HUES48 (cell line): Measurements from ENCODE around the gene FDXR.
A peak's percentile ranks its signal among the peaks of the same experiment; 100 is the strongest.

Experiments
- H3K27ac ChIP-seq: one replicate; pipeline ENCODE4 v1.7.0; 2013; ENCODE audit warnings: low read depth, low read length, inconsistent platforms
- H3K27me3 ChIP-seq: 2 replicates; pipeline ENCODE4 v1.6.1; 2013; ENCODE audit warnings: mild to moderate bottlenecking, low read length; ENCODE audit not compliant: control insufficient read depth, insufficient read depth
- H3K36me3 ChIP-seq: 2 replicates; pipeline ENCODE4 v1.6.1; 2013; ENCODE audit warnings: low read length; ENCODE audit not compliant: control insufficient read depth, insufficient read depth
- H3K4me1 ChIP-seq: 2 replicates; pipeline ENCODE4 v1.6.1; 2013; ENCODE audit warnings: mild to moderate bottlenecking, low read length; ENCODE audit not compliant: control insufficient read depth, insufficient read depth
- H3K4me3 ChIP-seq: 2 replicates; pipeline ENCODE4 v1.5.1; 2013; ENCODE audit warnings: mild to moderate bottlenecking, low read depth, low read length
- H3K9ac ChIP-seq: 2 replicates; pipeline ENCODE4 v1.6.1; 2013; ENCODE audit warnings: mild to moderate bottlenecking, low read depth, low read length, moderate library complexity
- H3K9me3 ChIP-seq: 2 replicates; pipeline ENCODE4 v1.6.1; 2013; ENCODE audit warnings: low read length; ENCODE audit not compliant: control insufficient read depth, insufficient read depth

FDXR gene

DNA sequence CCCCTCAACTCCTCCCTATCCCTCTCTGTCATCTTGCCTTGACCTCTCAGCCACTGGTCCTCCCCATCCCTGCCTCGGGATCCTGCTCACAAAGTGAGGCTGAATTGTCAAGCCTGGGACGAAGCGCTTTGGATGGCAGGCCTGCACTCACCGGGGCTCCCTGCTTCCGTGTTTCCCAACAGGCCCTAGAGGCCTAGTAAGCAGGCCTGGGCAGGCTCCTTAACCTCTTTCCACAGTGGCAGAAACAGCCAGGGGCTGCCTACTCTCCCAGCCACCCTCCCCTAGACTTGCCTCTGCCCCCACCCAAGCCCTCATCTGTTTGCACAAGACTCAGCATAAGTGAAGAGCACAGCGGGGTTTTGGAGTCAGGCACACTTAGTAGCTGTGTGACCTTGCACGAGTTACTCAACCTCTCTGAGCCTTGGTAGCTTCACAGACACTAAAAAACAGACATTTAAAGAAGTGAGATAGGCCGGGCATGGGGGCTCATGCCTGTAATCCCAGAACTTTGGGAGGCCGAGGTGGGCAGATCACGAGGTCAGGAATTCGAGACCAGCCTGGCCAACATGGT, 25.7 kb upstream of the FDXR start:
- H3K9ac ChIP-seq: no peak overlapping the region
- H3K27ac ChIP-seq: no peak overlapping the region
- no peak overlapping the region for H3K4me3 ChIP-seq
- no peaks in the 10 kb centered on the region for H3K9me3 ChIP-seq
- no peaks in the 10 kb centered on the region for H3K4me1 ChIP-seq
- no peaks in the 10 kb centered on the region for H3K36me3 ChIP-seq
- H3K27me3 ChIP-seq: peaks cover 36% of the 10 kb centered on the region

- no peaks in the 10 kb centered on the region for H3K36me3 ChIP-seq
- H3K27ac ChIP-seq: no peak overlapping the region
- H3K27me3 ChIP-seq: peaks cover 53% of the 10 kb centered on the region
- H3K9me3 ChIP-seq: no peaks in the 10 kb centered on the region
- H3K9ac ChIP-seq: no peak overlapping the region
- H3K4me3 ChIP-seq: peak overlapping the region; percentile 69; the same call in 1 of the 2 replicates
- no peaks in the 10 kb centered on the region for H3K4me1 ChIP-seq
Observed at GRCh38 chr17:74893936-74894671, 21.3 kb upstream of the FDXR start.

GRCh38 chr17:74892974-74893911, 20.4 kb upstream of the FDXR start, which contains the start of gene FADS6:
Gene FADS6, minus strand, starts transcription at chr17:74893633. Its CDS starts 38 bp downstream, at chr17:74893595.
- Histone ChIP-seq H3K4me1 (no peaks in the 10 kb centered on the region), H3K9me3 (no peaks in the 10 kb centered on the region), H3K27me3 (peaks cover 53% of the 10 kb centered on the region), H3K36me3 (no peaks in the 10 kb centered on the region), H3K4me3 (peak within 1 kb of the TSS; percentile 69), H3K27ac (no peak within 1 kb of the TSS), H3K9ac (no peak within 1 kb of the TSS)

DNA sequence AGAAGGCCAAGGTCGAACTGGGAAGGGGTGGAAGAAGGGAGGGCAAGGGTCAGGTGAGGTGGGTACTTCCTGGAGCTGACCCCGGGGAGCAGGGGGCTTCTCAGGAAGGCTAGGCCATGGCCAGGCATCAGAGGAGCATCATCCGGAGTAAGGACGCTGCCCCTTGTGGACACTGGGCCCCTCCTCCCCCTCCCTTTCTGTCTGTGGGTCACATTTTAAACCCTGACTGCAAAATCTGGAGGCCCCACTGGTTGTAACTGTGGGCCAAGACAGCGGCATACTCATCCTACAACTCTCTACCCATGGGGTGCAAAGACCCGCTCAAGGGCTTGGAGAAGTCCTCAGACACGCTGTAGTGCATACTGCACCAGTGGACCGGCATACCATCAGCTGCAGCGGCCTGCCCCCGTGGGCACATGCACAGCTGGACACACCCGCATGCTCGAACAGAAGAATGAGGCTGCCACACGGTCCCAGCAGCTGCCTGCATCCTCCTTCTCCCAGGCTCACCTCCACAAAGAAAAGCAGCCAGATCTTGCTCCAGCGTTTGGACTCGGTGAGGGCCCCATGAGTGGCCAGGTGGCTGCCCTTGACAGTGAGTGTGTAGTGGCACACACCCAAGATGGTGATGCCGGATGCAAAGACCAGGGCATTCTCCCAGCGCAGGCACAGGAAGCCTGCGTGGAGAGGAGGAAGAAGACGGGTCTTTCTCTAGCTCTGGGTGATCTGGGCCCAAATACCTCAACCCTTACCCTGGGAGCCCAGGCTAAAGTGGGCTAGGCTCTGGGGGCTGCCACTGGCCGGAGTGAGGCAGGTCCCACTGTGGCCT, 19.4 kb upstream of the FDXR start:
- Histone ChIP-seq H3K4me3 (peak overlapping the region; percentile 69; the same call in 1 of the 2 replicates), H3K9me3 (no peaks in the 10 kb centered on the region), H3K4me1 (no peaks in the 10 kb centered on the region), H3K9ac (no peak overlapping the region), H3K36me3 (no peaks in the 10 kb centered on the region), H3K27me3 (peaks cover 53% of the 10 kb centered on the region), H3K27ac (no peak overlapping the region)

DNA sequence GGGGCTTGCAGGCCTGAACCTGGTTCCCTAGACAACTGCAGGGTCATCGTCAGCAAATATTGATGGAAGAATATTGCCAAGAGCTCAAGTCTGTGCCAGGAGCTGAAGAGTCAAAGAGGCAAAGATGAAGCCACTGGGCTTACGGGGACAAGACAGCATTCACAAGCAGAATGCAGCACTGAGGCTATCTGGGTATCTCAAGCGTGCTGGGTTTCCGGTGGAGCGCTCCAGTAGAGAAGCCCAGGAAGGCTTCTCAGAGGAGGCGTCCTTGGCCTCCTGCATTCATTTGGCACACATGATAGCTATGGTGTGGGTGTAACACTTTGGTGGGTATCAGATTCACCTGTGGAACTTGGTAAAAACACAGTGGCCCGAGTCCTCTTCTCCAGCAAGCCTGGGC, 17.8 kb upstream of the FDXR start:
- Histone ChIP-seq H3K27ac (no peak overlapping the region), H3K4me3 (no peak overlapping the region), H3K27me3 (peaks cover 42% of the 10 kb centered on the region), H3K9ac (no peak overlapping the region), H3K9me3 (no peaks in the 10 kb centered on the region), H3K36me3 (no peaks in the 10 kb centered on the region), H3K4me1 (no peaks in the 10 kb centered on the region)

DNA sequence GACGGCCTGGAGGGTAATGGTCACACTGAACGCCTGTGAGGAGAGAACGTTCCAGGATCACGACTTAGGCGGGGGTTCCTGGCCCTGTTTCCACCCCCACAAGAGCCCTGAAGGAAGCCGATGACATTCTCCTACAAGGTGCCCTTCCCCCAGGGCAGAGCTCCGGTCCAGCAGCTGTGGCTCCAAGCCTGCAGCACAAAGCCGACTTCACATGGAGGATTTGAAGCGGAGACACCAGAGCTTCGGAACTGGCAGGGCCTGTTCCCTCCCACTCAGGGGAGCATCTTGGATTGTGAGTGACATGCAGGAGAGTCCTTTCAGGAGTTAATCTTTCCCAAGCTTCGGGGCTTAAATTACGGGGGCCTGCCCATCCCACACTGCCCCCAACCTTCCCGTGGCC, 15.7 kb upstream of the FDXR start:
- Histone ChIP-seq H3K36me3 (no peaks in the 10 kb centered on the region), H3K4me1 (no peaks in the 10 kb centered on the region; the same call in 1 of the 2 replicates), H3K9me3 (no peaks in the 10 kb centered on the region), H3K27ac (no peak overlapping the region), H3K4me3 (no peak overlapping the region), H3K9ac (no peak overlapping the region), H3K27me3 (peaks cover 22% of the 10 kb centered on the region)

GRCh38 chr17:74883241-74883745, 10.5 kb upstream of the FDXR start:
- peaks cover 9% of the 10 kb centered on the region for H3K4me1 ChIP-seq
- H3K9ac ChIP-seq: no peak overlapping the region
- no peaks in the 10 kb centered on the region for H3K9me3 ChIP-seq
- no peak overlapping the region for H3K4me3 ChIP-seq
- no peak overlapping the region for H3K27ac ChIP-seq
- H3K27me3 ChIP-seq: no peaks in the 10 kb centered on the region; the same call in 1 of the 2 replicates
- H3K36me3 ChIP-seq: no peaks in the 10 kb centered on the region

GRCh38 chr17:74882517-74883240, 9.9 kb upstream of the FDXR start:
- H3K4me1 ChIP-seq: peaks cover 9% of the 10 kb centered on the region
- H3K9me3 ChIP-seq: no peaks in the 10 kb centered on the region
- H3K36me3 ChIP-seq: no peaks in the 10 kb centered on the region
- H3K9ac ChIP-seq: no peak overlapping the region
- no peaks in the 10 kb centered on the region; the same call in 1 of the 2 replicates for H3K27me3 ChIP-seq
- H3K27ac ChIP-seq: no peak overlapping the region
- H3K4me3 ChIP-seq: no peak overlapping the region

DNA sequence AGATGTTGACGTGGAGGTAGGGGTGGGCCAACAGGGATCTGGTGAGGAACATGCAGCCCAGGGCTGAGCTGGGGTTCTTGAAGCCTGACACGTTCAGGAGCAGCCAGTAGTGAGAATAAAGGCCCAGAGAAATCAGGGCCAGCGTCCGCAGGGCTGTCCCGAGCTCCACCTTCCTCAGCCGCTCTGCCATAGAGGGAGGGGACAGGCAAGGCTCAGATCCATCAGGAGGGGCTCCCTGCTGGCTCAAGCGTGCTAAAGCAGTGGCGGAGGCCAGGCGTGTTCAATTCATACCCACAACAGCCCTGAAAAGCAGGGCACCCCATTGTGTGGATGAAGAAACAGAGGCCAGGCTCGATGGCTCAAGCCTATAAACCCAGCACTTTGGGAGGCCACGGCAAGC, 8.3 kb upstream of the FDXR start:
- H3K27me3 ChIP-seq: no peaks in the 10 kb centered on the region

GRCh38 chr17:74879308-74879707, 6.5 kb upstream of the FDXR start:
- H3K36me3 ChIP-seq: no peaks in the 10 kb centered on the region
- no peaks in the 10 kb centered on the region for H3K9me3 ChIP-seq
- no peak overlapping the region for H3K4me3 ChIP-seq
- H3K9ac ChIP-seq: no peak overlapping the region
- H3K4me1 ChIP-seq: peaks cover 9% of the 10 kb centered on the region
- H3K27me3 ChIP-seq: no peaks in the 10 kb centered on the region
- H3K27ac ChIP-seq: no peak overlapping the region

More for the DNA sequence above, 8.3 kb upstream of the FDXR start:
- H3K36me3 ChIP-seq: no peaks in the 10 kb centered on the region
- H3K9ac ChIP-seq: no peak overlapping the region
- H3K9me3 ChIP-seq: no peaks in the 10 kb centered on the region
- H3K27ac ChIP-seq: no peak overlapping the region
- H3K4me1 ChIP-seq: peaks cover 9% of the 10 kb centered on the region
- no peak overlapping the region for H3K4me3 ChIP-seq
